GM10266 (cell line): Measurements from ENCODE around the gene STK40.

Experiments
- DNase-seq: peaks from one replicate; pipeline ENCODE4 v3.0.0; 2012; ENCODE audit errors: extremely low spot score
- TF ChIP-seq, protein P1 (sequence below): IDR thresholded peaks from 2 replicates; pipeline ENCODE4 v1.5.1; 2012; ENCODE audit warnings: mild to moderate bottlenecking, low read depth; ENCODE audit not compliant: control insufficient read depth, insufficient read depth; ENCODE audit errors: missing control alignments

Gene STK40

DNA sequence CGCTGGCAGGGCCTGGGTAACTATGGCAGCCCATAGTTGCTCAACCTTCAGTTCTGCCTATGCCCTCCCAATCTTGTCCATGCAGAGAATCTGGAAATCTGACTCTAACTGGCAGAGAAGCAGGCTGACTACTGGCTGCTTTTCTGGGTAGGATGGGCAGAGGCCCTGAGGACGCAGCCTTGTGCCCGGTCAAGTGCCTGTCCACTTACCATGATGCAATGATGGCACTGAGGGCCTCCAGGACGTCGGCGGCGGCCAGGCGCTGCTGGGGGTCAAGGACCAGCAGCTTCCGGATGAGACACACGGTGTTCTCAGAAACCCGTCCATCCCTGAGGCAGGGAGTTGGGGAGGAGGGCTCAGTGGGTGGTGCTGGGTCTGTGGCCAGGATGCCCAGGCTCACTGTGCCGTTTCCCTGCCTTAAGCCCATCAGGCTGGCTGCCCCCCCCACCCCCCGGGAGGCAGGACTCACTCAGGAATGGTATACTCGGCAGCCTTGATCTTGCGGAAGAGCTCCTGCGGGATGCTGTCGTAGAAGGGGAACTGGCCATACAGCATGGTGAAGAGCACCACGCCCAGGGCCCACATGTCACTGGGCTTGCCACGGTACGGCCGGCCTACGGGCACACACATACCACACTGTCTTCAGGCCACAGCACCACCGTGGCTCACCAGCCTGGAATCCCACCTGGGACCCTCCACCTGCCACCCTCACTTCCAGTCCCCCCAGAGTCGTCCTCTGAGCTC, 41.9 kb downstream of the STK40 start:
- no peak for DNase-seq
- TF ChIP-seq, protein P1, sequence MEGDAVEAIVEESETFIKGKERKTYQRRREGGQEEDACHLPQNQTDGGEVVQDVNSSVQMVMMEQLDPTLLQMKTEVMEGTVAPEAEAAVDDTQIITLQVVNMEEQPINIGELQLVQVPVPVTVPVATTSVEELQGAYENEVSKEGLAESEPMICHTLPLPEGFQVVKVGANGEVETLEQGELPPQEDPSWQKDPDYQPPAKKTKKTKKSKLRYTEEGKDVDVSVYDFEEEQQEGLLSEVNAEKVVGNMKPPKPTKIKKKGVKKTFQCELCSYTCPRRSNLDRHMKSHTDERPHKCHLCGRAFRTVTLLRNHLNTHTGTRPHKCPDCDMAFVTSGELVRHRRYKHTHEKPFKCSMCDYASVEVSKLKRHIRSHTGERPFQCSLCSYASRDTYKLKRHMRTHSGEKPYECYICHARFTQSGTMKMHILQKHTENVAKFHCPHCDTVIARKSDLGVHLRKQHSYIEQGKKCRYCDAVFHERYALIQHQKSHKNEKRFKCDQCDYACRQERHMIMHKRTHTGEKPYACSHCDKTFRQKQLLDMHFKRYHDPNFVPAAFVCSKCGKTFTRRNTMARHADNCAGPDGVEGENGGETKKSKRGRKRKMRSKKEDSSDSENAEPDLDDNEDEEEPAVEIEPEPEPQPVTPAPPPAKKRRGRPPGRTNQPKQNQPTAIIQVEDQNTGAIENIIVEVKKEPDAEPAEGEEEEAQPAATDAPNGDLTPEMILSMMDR = no peak

DNA sequence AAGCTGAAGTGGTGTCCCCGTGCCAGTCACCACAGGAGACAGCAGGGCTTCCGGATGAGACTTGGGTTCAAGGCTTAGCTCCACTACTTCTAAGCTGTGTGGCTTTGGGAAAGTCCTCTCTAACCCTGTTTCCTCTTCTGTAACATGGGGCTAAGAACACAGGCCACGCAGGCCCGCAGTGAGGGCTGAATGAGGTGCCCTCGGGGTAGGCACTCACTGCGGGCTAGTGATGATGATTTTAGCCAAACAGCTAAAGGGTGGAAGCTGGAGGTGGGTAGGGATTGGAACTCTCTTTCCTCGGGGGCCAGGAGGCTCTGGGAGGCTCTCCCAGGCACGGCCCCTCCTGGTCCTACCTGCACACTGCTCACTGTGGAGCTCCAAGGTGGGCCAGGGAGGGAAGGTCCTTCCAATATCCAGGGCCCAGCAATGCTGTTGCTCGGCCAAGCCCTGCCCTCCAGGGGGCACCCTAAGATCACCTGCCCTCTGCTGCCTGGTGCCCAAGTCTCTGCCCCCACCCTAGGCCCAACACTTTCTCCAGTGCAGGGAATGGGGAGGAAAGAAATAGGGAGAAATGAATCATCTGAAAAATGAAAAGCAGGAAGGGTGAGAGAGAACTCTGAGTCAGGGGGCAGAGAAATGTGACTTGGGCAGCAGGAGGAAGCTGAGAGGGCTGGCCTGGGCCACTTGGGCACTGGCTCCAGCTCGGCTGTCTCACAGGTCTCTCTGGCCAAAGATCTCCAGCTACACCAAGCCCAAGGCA, 43.1 kb downstream of the STK40 start:
- DNase-seq = peak; percentile 69
- TF ChIP-seq, protein P1 = peak; percentile 80

DNA sequence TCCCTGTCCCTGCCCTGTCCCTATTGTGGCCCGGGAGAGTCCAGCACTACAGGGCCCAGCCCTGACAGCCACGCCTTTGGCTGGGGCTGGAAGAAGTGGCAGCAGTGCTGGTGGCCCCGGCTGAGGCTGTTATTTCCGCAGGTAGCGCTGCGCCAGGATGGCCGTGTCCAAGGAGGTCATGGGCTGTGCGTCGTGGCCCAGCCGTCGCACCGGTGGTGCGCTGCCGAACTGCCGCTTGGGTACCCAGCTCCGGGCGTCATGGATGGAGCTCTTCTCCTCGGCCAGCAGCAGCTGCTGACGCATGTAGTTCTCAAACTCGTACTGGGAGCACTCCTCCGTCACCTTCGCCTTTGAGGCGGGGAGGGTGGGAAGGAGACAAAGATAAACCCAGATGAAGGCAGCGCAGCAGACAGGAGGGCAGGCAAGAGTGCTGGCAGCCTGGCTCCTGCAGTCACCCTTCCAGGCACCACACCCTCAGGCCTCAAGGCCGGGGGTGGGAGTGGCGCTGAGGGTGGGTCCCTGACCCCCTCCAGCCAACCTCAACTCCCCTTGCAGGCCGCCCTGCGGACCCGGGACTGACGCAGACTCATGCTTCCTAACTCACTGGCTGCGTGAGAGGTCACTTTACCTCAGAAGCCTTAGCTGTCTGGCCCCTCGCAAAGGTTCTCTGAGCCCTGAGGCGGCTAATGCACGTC, 44.0 kb downstream of the STK40 start:
- TF ChIP-seq, protein P1 = no peak
- no peak for DNase-seq

DNA sequence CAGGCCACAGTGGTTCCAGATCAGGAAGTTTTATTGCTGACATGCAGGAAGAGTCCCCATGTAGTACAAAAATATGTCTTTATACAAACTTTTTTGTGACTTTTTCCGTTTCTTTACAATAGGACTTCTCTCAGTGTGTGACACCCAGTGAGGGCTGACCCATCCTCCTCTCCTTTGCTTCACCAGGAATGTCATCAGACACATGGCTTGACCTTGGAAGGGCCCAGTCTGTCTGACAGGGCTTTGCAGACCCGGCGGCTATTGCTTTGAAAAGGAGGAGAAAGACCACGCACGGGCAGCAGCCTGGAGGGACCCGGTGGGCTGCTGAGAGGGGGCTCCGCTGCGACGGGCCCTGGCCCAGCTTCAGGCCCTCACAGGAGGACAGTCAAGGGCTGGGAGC, 46.1 kb downstream of the STK40 start:
- TF ChIP-seq, protein P1 = no peak
- no peak for DNase-seq

DNA sequence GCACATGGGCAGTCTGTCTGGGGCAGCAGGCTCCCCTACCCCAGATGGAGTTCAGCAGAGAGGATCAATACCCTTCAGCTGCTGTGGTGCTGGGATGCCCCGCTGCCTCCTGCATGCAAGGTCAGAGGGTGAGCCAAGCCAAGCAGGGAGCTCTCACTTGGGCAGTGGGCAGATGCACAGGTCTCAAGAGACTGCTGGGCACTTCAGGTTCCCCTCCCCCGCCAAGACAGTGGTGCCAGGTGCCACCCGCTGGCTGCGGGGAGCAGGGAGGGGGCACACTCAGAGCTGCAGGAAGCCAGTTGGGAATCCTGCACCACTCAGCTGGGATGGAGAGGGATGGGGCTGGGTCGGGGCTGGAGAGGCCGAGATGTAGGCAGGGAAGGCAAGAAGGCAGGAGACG, 46.5 kb downstream of the STK40 start:
- DNase-seq = no peak
- TF ChIP-seq, protein P1 = no peak

DNA sequence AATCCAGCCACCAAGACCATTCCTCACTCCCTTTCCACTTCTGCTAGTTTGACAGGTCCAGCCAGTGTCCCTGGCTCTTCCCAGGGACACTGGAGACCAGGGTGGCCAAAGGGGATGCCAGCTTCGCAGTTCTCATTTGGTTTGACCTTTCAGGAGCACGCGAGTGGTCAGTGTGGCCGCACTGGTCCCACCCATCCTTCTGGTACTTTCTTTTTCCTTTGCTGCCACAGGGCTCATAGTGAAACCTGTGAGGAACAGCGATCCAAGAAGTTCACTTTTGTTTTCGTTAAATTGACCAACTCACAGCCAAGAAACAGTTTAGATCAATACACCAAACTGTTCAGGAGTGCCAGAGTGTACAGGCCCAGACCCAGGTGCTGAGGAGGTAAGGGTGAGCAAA, 47.9 kb downstream of the STK40 start:
- TF ChIP-seq, protein P1 = no peak
- no peak for DNase-seq
